Astrocyte (in vitro differentiated cells and primary cell): Measurements from ENCODE around the gene SFSWAP. TPM values are rescaled to one million over a fixed set of nuclear protein-coding genes. Genes with fewer than 3 reads are reported as not detected.
A peak's percentile ranks its signal among the peaks of the same experiment; 100 is the strongest.

Experiments
- DNase-seq: peaks from one replicate; pipeline ENCODE4 v3.0.0-alpha.2; 2010; ENCODE audit warnings: low read depth
- FAIRE-seq: peaks from 2 replicates; lab custom pipeline; 2011; peaks lifted over from hg19 to GRCh38; lab: Jason Lieb, UNC
- H2AFZ ChIP-seq: 2 replicates; pipeline ENCODE4 v1.6.0; 2012; ENCODE audit warnings: low read depth, low read length, inconsistent platforms
- H3K27ac ChIP-seq: 2 replicates; pipeline ENCODE4 v1.5.1; 2011; ENCODE audit warnings: low read depth, low read length, inconsistent platforms
- H3K27me3 ChIP-seq: 2 replicates; pipeline ENCODE4 v1.6.0; 2011; ENCODE audit warnings: low read length, inconsistent platforms; ENCODE audit not compliant: insufficient read depth
- H3K36me3 ChIP-seq: 2 replicates; pipeline ENCODE4 v1.5.1; 2011; ENCODE audit warnings: low read length, inconsistent platforms; ENCODE audit not compliant: insufficient read depth
- H3K4me1 ChIP-seq: 2 replicates; pipeline ENCODE4 v1.5.1; 2011; ENCODE audit warnings: low read length, inconsistent platforms; ENCODE audit not compliant: insufficient read depth
- H3K4me2 ChIP-seq: 2 replicates; pipeline ENCODE4 v1.6.0; 2012; ENCODE audit warnings: low read length, inconsistent platforms
- H3K4me3 ChIP-seq: 2 replicates; pipeline ENCODE4 v1.5.1; 2011; ENCODE audit warnings: low read depth, mild to moderate bottlenecking, low read length, inconsistent platforms; ENCODE audit not compliant: insufficient read depth
- H3K79me2 ChIP-seq: 2 replicates; pipeline ENCODE4 v1.6.0; 2012; ENCODE audit warnings: mild to moderate bottlenecking, low read length, inconsistent platforms; ENCODE audit not compliant: insufficient read depth
- H3K9ac ChIP-seq: 2 replicates; pipeline ENCODE4 v1.6.0; 2012; ENCODE audit warnings: mild to moderate bottlenecking, low read length, inconsistent platforms
- H3K9me3 ChIP-seq: 2 replicates; pipeline ENCODE4 v1.5.1; 2012; ENCODE audit warnings: low read depth, mild to moderate bottlenecking, low read length, inconsistent platforms; ENCODE audit not compliant: insufficient read depth
- H4K20me1 ChIP-seq: 2 replicates; pipeline ENCODE4 v1.6.0; 2012; ENCODE audit warnings: low read length, inconsistent platforms; ENCODE audit not compliant: insufficient read depth
- H3K27ac Mint-ChIP-seq: one replicate; pipeline ENCODE4 v1.8.0; 2021; ENCODE audit warnings: mild to moderate bottlenecking, mixed read lengths; ENCODE audit not compliant: unreplicated experiment
- H3K27me3 Mint-ChIP-seq: one replicate; pipeline ENCODE4 v1.8.0; 2021; ENCODE audit warnings: low read depth, mixed read lengths; ENCODE audit not compliant: unreplicated experiment
- H3K36me3 Mint-ChIP-seq: one replicate; pipeline ENCODE4 v1.8.0; 2021; ENCODE audit warnings: low read depth, mixed read lengths; ENCODE audit not compliant: unreplicated experiment
- H3K4me1 Mint-ChIP-seq: one replicate; pipeline ENCODE4 v1.8.0; 2021; ENCODE audit warnings: low read depth, mixed read lengths; ENCODE audit not compliant: unreplicated experiment
- H3K4me3 Mint-ChIP-seq: one replicate; pipeline ENCODE4 v1.8.0; 2021; ENCODE audit warnings: mild to moderate bottlenecking, moderate library complexity, mixed read lengths; ENCODE audit not compliant: unreplicated experiment
- H3K9me3 Mint-ChIP-seq: one replicate; pipeline ENCODE4 v1.8.0; 2021; ENCODE audit warnings: mild to moderate bottlenecking, mixed read lengths; ENCODE audit not compliant: unreplicated experiment
- CTCF ChIP-seq: IDR thresholded peaks from 2 replicates; pipeline ENCODE4 v1.5.1; 2011; ENCODE audit warnings: low read depth, mild to moderate bottlenecking, inconsistent platforms, low read length, moderate library complexity; ENCODE audit not compliant: insufficient read depth
- EZH2 ChIP-seq: IDR thresholded peaks from 2 replicates; pipeline ENCODE4 v1.6.1; 2012; ENCODE audit warnings: mild to moderate bottlenecking, low read length, inconsistent platforms; ENCODE audit not compliant: insufficient read depth
- total RNA-seq: library from RNA; stranded (reverse); gene quantifications from 2 replicates; pipeline ENCODE4 v1.2.1, GENCODE V29; 2021

SFSWAP gene
- total RNA-seq, 1 donor from 2014 or later: 35.7 TPM

- Histone ChIP-seq H3K79me2 (no peaks in the 10 kb centered on the region), H3K4me2 (peak within 1 kb of the TSS; percentile 94), H3K27me3 (no peaks in the 10 kb centered on the region), H2AFZ (peak within 1 kb of the TSS; percentile 69), H3K27ac (no peak within 1 kb of the TSS), H3K9ac (peak within 1 kb of the TSS; percentile 73), H3K36me3 (no peaks in the 10 kb centered on the region), H3K4me1 (peaks cover 28% of the 10 kb centered on the region), H3K9me3 (no peaks in the 10 kb centered on the region), H4K20me1 (peaks cover 17% of the 10 kb centered on the region), H3K4me3 (peak within 1 kb of the TSS; percentile 56)
- H3K9me3 Mint-ChIP-seq: no peaks in the 10 kb centered on the region
- H3K27ac Mint-ChIP-seq: peak within 1 kb of the TSS; percentile 58
- TF ChIP-seq EZH2 (no peak), CTCF (no peak)
- DNase-seq: peak; percentile 30
- peak within 1 kb of the TSS; percentile 76 for H3K4me3 Mint-ChIP-seq
- peaks cover 29% of the 10 kb centered on the region for H3K27me3 Mint-ChIP-seq
- no peak for FAIRE-seq
- no peaks in the 10 kb centered on the region for H3K36me3 Mint-ChIP-seq
- no peaks in the 10 kb centered on the region for H3K4me1 Mint-ChIP-seq
Observed at GRCh38 chr12:131827961-131828534, 117.2 kb downstream of the SFSWAP start, which contains the start of gene MMP17. TSS of gene MMP17 (plus strand) at chr12:131828393. CDS start at chr12:131828495, 102 bp downstream.

DNA sequence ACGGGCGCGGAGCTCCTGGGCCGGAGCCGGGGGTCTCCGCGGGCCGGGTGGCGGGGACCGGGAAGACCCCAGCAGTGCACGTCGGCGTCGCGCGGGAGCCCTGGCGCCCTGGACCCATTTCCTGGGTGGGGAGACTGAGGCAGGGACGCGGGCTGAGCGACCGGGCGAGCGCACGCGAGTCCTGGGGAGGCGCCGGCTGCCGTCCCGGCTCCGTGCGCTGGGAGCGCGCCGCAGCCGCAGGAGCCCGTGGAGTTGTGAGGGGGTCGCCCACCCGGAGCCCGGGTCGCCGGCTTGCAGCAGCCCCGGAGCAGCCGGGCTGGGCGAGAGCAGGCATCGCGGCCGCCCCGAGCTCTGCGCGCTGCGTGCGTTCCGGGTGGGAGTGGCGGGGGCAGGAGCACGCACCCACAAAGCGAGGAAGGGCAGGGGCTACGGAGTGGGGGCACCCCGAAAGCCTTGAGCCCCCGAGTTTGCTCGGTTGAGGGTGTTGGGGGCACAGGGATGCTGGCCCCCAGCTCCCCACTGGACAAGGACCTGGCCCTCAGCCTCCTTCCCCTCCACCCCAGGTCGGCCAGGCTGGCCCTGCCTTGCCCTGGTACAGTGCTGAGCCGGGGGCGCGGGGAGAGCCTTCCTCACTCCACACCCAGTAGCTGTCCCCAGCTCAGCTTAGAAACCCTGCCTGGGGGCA is 117.9 kb downstream of the SFSWAP start:
- peak overlapping the region; percentile 69 for H2AFZ ChIP-seq
- H3K36me3 ChIP-seq: no peaks in the 10 kb centered on the region
- peak overlapping the region; percentile 76 for H3K4me3 Mint-ChIP-seq
- FAIRE-seq (no peak), DNase-seq (no peak)
- H3K9ac ChIP-seq: peak overlapping the region; percentile 73
- H3K9me3 Mint-ChIP-seq: no peaks in the 10 kb centered on the region
- no peaks in the 10 kb centered on the region for H3K4me1 Mint-ChIP-seq
- TF ChIP-seq EZH2: no peak
- TF ChIP-seq CTCF: no peak
- no peak overlapping the region for H3K27ac Mint-ChIP-seq
- H3K27me3 Mint-ChIP-seq: peaks cover 29% of the 10 kb centered on the region
- H3K79me2 ChIP-seq: no peaks in the 10 kb centered on the region
- H3K27ac ChIP-seq: no peak overlapping the region
- peaks cover 28% of the 10 kb centered on the region for H3K4me1 ChIP-seq
- H3K4me2 ChIP-seq: peak overlapping the region; percentile 94
- H3K27me3 ChIP-seq: no peaks in the 10 kb centered on the region
- no peaks in the 10 kb centered on the region for H3K9me3 ChIP-seq
- peak overlapping the region; percentile 56 for H3K4me3 ChIP-seq
- peaks cover 22% of the 10 kb centered on the region for H4K20me1 ChIP-seq
- no peaks in the 10 kb centered on the region for H3K36me3 Mint-ChIP-seq

GRCh38 chr12:131829356-131829747 is 118.5 kb downstream of the SFSWAP start:
- DNase-seq: no peak
- TF ChIP-seq CTCF (no peak), EZH2 (no peak)
- peak overlapping the region; percentile 73 for H3K9ac ChIP-seq

More at GRCh38 chr12:131829356-131829747, 118.5 kb downstream of the SFSWAP start:
- Mint-ChIP-seq H3K4me3 (peak overlapping the region; percentile 76), H3K36me3 (no peaks in the 10 kb centered on the region), H3K4me1 (no peaks in the 10 kb centered on the region), H3K9me3 (no peaks in the 10 kb centered on the region), H3K27me3 (peaks cover 29% of the 10 kb centered on the region), H3K27ac (no peak overlapping the region)
- H3K79me2 ChIP-seq: no peaks in the 10 kb centered on the region
- H3K4me1 ChIP-seq: peaks cover 28% of the 10 kb centered on the region
- peaks cover 22% of the 10 kb centered on the region for H4K20me1 ChIP-seq
- H2AFZ ChIP-seq: peak overlapping the region; percentile 69
- H3K9me3 ChIP-seq: no peaks in the 10 kb centered on the region
- FAIRE-seq: no peak
- H3K27me3 ChIP-seq: no peaks in the 10 kb centered on the region
- no peaks in the 10 kb centered on the region for H3K36me3 ChIP-seq
- H3K4me3 ChIP-seq: peak overlapping the region; percentile 56
- no peak overlapping the region for H3K27ac ChIP-seq
- peak overlapping the region; percentile 94 for H3K4me2 ChIP-seq
